GM21423 (cell line): Measurements from ENCODE around the gene MEIS2.

ENCODE experiments used
- ATAC-seq: cut with Tn5 transposase; IDR thresholded peaks from one replicate; pipeline ENCODE4 v1.9.1; 2021; ENCODE audit warnings: mild to moderate bottlenecking, moderate library complexity; ENCODE audit not compliant: unreplicated experiment

Gene MEIS2

GRCh38 chr15:37098468-37099318 is 1.7 kb downstream of the MEIS2 start:
- ATAC-seq: no peak

GRCh38 chr15:37097144-37097919 is 3.0 kb downstream of the MEIS2 start:
- no peak for ATAC-seq

GRCh38 chr15:37096558-37097143 is 3.7 kb downstream of the MEIS2 start:
- no peak for ATAC-seq

- ATAC-seq: no peak
These were observed 4.4 kb downstream of the MEIS2 start for GRCh38 chr15:37095770-37096557.

- ATAC-seq: no peak
These were observed 5.2 kb downstream of the MEIS2 start for GRCh38 chr15:37094915-37095711.

- no peak for ATAC-seq
These were observed 5.9 kb downstream of the MEIS2 start for GRCh38 chr15:37094333-37094914.

- ATAC-seq: no peak
These were observed 6.6 kb downstream of the MEIS2 start for GRCh38 chr15:37093480-37094332.

DNA sequence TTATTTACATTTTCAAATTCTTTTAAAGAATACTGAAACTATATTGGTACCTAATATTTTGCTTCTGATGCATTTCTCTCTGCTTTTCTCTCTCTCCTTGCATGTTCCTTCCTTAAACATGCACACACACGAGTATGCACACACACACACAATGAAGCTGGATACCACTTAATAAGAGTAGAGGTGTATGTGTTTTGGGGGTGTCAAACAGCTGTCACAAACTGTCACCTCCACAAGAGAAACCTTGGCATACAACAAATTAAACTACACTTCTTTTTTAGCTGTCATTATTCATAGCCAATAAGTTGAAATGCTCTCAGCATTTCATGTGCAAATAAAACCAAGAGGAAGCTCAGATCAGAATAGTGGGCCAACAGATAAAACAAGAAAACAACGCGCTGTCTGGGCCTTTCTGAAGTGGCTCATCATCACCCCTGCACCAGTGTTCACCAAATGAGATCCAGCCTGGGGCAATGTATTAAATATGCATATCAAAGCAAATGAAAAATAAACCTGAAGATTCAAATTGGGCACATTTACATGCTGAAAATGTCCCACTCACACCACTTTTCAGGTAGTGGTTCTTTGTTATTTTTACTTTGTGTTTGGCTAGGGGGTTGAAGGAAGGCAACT is 9.7 kb downstream of the MEIS2 start:
- ATAC-seq: no peak

- no peak for ATAC-seq
These were observed 11.9 kb downstream of the MEIS2 start for GRCh38 chr15:37088436-37088835.

DNA sequence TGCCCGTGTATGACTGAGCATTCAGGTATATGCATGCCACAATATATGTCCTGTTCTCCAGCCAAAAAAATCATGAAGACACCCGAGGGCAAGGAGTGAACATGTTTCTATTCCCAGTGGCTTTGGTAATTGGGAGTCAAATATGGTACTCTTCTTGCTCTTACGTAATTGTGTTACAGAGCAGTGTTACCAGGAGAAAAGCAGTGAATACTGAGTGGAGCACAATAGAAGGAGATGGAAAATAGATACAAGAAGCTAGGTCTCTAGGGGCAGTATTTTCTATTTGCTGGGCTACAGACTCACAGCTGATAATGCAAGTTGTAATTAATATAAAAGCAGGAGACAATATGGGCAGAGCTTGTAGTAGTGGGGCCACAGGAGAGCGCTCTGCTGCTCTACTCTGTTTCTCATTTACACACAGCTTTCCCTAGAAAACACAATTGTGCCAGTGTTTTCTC is 13.2 kb downstream of the MEIS2 start:
- no peak for ATAC-seq

GRCh38 chr15:37086521-37086920 is 13.8 kb downstream of the MEIS2 start:
- ATAC-seq: no peak

DNA sequence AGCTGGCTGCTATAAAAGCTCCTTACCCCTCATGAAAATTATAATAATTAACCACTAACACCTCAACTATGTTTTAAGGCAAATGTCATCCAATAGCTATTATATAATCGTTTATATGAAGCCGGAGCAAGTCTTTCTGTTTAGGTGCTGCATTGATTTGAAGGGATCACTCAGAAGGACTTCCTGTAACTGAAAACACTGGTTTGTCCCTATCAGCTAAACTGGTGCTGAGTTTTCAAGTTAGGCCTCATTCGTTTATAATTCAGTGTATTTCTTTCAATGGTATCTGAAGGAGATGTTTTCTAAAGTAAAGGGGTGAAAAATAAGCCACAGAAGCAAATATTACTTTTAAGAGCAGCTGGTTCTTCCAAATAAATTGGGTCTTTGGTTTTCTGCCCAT is 14.2 kb downstream of the MEIS2 start:
- no peak for ATAC-seq

DNA sequence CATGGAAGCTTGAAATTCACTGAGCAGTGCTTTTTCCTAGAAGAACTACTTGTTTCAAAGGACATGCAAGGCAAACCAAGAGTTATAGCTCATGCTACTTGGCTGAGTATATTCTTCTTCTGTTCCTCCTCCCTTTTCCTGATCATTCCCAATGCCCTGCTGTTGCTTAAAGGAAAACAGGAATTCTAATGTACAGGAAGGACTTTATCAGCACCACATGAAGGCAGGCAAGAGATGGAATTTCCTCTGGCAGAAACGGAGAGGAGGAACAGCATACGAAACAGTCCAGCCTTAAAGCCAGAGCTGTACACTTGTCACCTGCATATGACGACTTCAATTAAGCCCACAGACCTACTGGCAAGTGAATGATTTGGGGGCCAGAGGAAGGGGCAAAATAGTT is 15.7 kb downstream of the MEIS2 start:
- no peak for ATAC-seq

GRCh38 chr15:37083610-37084009 is 16.7 kb downstream of the MEIS2 start:
- ATAC-seq: no peak

- ATAC-seq: no peak
These were observed 18.4 kb downstream of the MEIS2 start for GRCh38 chr15:37081983-37082382.

GRCh38 chr15:37080261-37080921 is 20.0 kb downstream of the MEIS2 start:
- ATAC-seq: no peak

GRCh38 chr15:37079726-37080125 is 20.6 kb downstream of the MEIS2 start:
- ATAC-seq: no peak

DNA sequence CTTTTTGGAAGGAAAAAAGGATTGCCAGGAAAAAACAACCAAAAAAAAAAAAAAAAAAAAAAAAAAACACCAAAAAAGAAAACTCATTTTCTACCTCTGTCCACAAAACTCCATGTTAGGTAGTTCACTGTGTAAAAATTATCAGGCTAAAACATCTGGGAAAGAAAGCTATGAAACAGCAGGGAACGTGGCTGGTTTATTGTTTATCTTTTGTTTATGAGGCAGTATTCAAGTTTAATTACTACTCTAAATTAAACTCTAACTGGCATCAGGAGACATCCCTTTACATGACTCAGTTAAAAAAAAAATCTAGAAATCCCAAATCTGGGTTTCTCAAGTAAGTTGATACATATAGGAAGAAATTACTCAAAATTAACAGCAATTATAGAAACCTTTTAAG is 21.8 kb downstream of the MEIS2 start:
- no peak for ATAC-seq
